Measurements from ENCODE around the gene GTF3C4.

DNA sequence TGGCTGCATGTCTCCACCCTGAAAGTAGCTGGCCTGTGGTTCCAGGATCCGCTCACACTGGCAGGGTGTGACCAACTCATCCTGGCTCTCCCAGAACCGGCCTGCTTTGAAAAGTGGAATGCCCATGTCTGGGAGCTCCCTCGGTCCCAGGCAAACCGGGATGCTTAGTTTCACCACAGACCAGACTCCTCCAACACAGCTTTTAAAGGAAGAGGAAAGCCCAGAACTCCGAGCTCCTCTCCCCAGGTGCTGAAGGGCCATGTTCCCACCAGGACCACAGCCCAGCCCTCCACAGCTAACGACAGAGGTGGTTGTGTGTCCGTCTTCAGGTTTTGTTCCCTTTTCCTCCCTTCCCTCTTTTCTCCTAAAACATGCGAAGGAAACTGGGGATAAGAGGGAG, 38.0 kb downstream of the GTF3C4 start:
- TF ChIP-seq CTCF (IDR thresholded peaks at IDR 0.05) (no peak), POLR2A (IDR thresholded peaks at IDR 0.05) (no peak)

Measured in testis (tissue), 2 donors.